ENCODE measurements around the gene IDH3A. TPM values are rescaled to one million over a fixed set of nuclear protein-coding genes. Genes with fewer than 3 reads are reported as not detected.

Gene IDH3A
- total RNA-seq, 2 donors from 2014 or later = 17.8 to 39.7 TPM

GRCh38 chr15:78193731-78194567 is 44.8 kb downstream of the IDH3A start:
- no peaks in the 10 kb centered on the region for H3K36me3 ChIP-seq (replicated peaks in 1 of 2; ENCODE audit: insufficient read depth in 1 of 2, low read depth in 2 of 2)
- intact Hi-C loops (cut with DNase I) = loop anchor here (5.0 kb wide), 1 partner anchor 82 kb away; no protein-coding TSS in a partner anchor
- no peak overlapping the region for H3K27ac ChIP-seq
- H3K27me3 ChIP-seq = no peaks in the 10 kb centered on the region
- H3K4me3 ChIP-seq = no peak overlapping the region
- no peaks in the 10 kb centered on the region for H3K9me3 ChIP-seq
- no peaks in the 10 kb centered on the region for H3K4me1 ChIP-seq
- ATAC-seq (no peak), DNase-seq (peak in 1 of 4 donors; percentile 6)
- WGBS, 2 donors = 76 to 83% methylated on average over 8 to 15 of the region's 15 CpGs
- TF ChIP-seq CTCF (IDR thresholded peaks at IDR 0.05) = no peak
- no peak for TF ChIP-seq POLR2A (IDR thresholded peaks at IDR 0.05)

- H3K9me3 ChIP-seq = no peaks in the 10 kb centered on the region
- TF ChIP-seq CTCF (IDR thresholded peaks at IDR 0.05) = no peak
- TF ChIP-seq POLR2A (IDR thresholded peaks at IDR 0.05) = no peak
- WGBS, 2 donors = 85 to 93% methylated on average over 14 to 15 of the region's 15 CpGs
- no peak for ATAC-seq
- H3K4me1 ChIP-seq = no peaks in the 10 kb centered on the region
- no peak overlapping the region for H3K27ac ChIP-seq
- no peak overlapping the region for H3K4me3 ChIP-seq
- H3K27me3 ChIP-seq = no peaks in the 10 kb centered on the region
- H3K36me3 ChIP-seq (replicated peaks in 1 of 2; ENCODE audit: insufficient read depth in 1 of 2, low read depth in 2 of 2) = no peaks in the 10 kb centered on the region
- intact Hi-C loops (cut with DNase I) = loop anchor here (5.0 kb wide), 1 partner anchor 82 kb away; no protein-coding TSS in a partner anchor
- peak in 1 of 4 donors; percentile 5 for DNase-seq
Observed at GRCh38 chr15:78194568-78194925, 45.4 kb downstream of the IDH3A start.

- peak; percentile 83 for ATAC-seq
- 14 to 17% methylated on average over 7 of the region's 7 CpGs for WGBS, 2 donors
- H3K36me3 ChIP-seq (replicated peaks in 1 of 2; ENCODE audit: insufficient read depth in 1 of 2, low read depth in 2 of 2) = no peaks in the 10 kb centered on the region
- H3K9me3 ChIP-seq = no peaks in the 10 kb centered on the region
- no peak overlapping the region for H3K4me3 ChIP-seq
- intact Hi-C loops (cut with DNase I) = no loop called here
- H3K27me3 ChIP-seq = no peaks in the 10 kb centered on the region
- TF ChIP-seq POLR2A (IDR thresholded peaks at IDR 0.05) (no peak), CTCF (IDR thresholded peaks at IDR 0.05) (peak; percentile 62 to 77 (median 70))
- no peaks in the 10 kb centered on the region for H3K4me1 ChIP-seq
- H3K27ac ChIP-seq = no peak overlapping the region
- DNase-seq = peak; percentile 46 to 64 (median 53)
Observed at GRCh38 chr15:78195735-78196201, 46.6 kb downstream of the IDH3A start.

- H3K27ac ChIP-seq = no peak overlapping the region
- no peaks in the 10 kb centered on the region for H3K27me3 ChIP-seq
- H3K9me3 ChIP-seq = no peaks in the 10 kb centered on the region
- no peak overlapping the region for H3K4me3 ChIP-seq
- DNase-seq = peak in 1 of 4 donors; percentile 6
- TF ChIP-seq POLR2A (IDR thresholded peaks at IDR 0.05) = no peak
- TF ChIP-seq CTCF (IDR thresholded peaks at IDR 0.05) = no peak
- H3K36me3 ChIP-seq (replicated peaks in 1 of 2; ENCODE audit: insufficient read depth in 1 of 2, low read depth in 2 of 2) = no peaks in the 10 kb centered on the region
- H3K4me1 ChIP-seq = peaks cover 3% of the 10 kb centered on the region
- no peak for ATAC-seq
- intact Hi-C loops (cut with DNase I) = no loop called here
- WGBS, 2 donors = 60 to 66% methylated on average over 7 of the region's 7 CpGs
Observed at GRCh38 chr15:78197632-78198031, 48.5 kb downstream of the IDH3A start.
